Neural progenitor cell (in vitro differentiated cells): ENCODE measurements around the gene PANK4. TPM values are rescaled to one million over a fixed set of nuclear protein-coding genes. Genes with fewer than 3 reads are reported as not detected.

ENCODE experiments used
- DNase-seq: peaks from one replicate; pipeline ENCODE4 v3.0.0-alpha.2; 2016; ENCODE audit warnings: low spot score
- H2AFZ ChIP-seq: fragments of 200-600 bp; sonication (generic); replicated peaks from 2 replicates; pipeline ENCODE4 v1.6.1; 2016; ENCODE audit warnings: antibody characterized with exemption
- H3F3A ChIP-seq: fragments of 200-600 bp; sonication (generic); 2 replicates; pipeline ENCODE4 v1.6.1; 2016; ENCODE audit warnings: antibody characterized with exemption, low read depth
- H3K27ac ChIP-seq: fragments of 200-600 bp; sonication (generic); 2 replicates; pipeline ENCODE4 v1.5.1; 2016; ENCODE audit warnings: mild to moderate bottlenecking
- H3K27me3 ChIP-seq: fragments of 200-600 bp; sonication (generic); 2 replicates; pipeline ENCODE4 v1.6.1; 2016; ENCODE audit warnings: mild to moderate bottlenecking, moderate library complexity
- H3K36me3 ChIP-seq: fragments of 200-600 bp; sonication (generic); 2 replicates; pipeline ENCODE4 v1.5.1; 2016
- H3K4me1 ChIP-seq: fragments of 200-600 bp; sonication (generic); 2 replicates; pipeline ENCODE4 v1.6.1; 2016; ENCODE audit warnings: mixed run types
- H3K4me2 ChIP-seq: fragments of 200-600 bp; sonication (generic); 2 replicates; pipeline ENCODE4 v1.6.1; 2016
- H3K4me3 ChIP-seq: fragments of 200-600 bp; sonication (generic); 2 replicates; pipeline ENCODE4 v1.5.1; 2016
- H3K79me2 ChIP-seq: fragments of 200-600 bp; sonication (generic); 2 replicates; pipeline ENCODE4 v1.6.1; 2016; ENCODE audit warnings: low read depth
- H3K9ac ChIP-seq: fragments of 200-600 bp; sonication (generic); 2 replicates; pipeline ENCODE4 v1.6.1; 2016
- H3K9me3 ChIP-seq: fragments of 200-600 bp; sonication (generic); 2 replicates; pipeline ENCODE4 v1.5.1; 2016; ENCODE audit warnings: low read depth
- H4K20me1 ChIP-seq: fragments of 200-600 bp; sonication (generic); 2 replicates; pipeline ENCODE4 v1.6.1; 2016; ENCODE audit warnings: low read depth
- H3K27ac Mint-ChIP-seq: 3 replicates; pipeline ENCODE4 v1.8.0; 2021; ENCODE audit warnings: mixed read lengths
- H3K27me3 Mint-ChIP-seq: 2 replicates; pipeline ENCODE4 v1.8.0; 2022; ENCODE audit warnings: low read depth, mild to moderate bottlenecking, inconsistent platforms, moderate library complexity, mixed read lengths; ENCODE audit not compliant: insufficient read depth
- H3K36me3 Mint-ChIP-seq: 3 replicates; pipeline ENCODE4 v1.8.0; 2021; ENCODE audit warnings: mixed read lengths
- H3K4me1 Mint-ChIP-seq: 3 replicates; pipeline ENCODE4 v1.8.0; 2021; ENCODE audit warnings: mixed read lengths
- H3K4me3 Mint-ChIP-seq: 3 replicates; pipeline ENCODE4 v1.8.0; 2021; ENCODE audit warnings: mild to moderate bottlenecking, moderate library complexity, mixed read lengths
- H3K9me3 Mint-ChIP-seq: 3 replicates; pipeline ENCODE4 v1.8.0; 2020; ENCODE audit warnings: mixed read lengths
- CTCF ChIP-seq: fragments of 200-600 bp; sonication (generic); IDR thresholded peaks from 2 replicates; pipeline ENCODE4 v1.5.1; 2017; ENCODE audit warnings: antibody characterized with exemption, mild to moderate bottlenecking
- EZH2 ChIP-seq: fragments of 200-600 bp; sonication (generic); IDR thresholded peaks from 2 replicates; pipeline ENCODE4 v1.6.1; 2017; ENCODE audit warnings: antibody characterized with exemption, mild to moderate bottlenecking, moderate library complexity
- EZH2phosphoT487 ChIP-seq: fragments of 200-600 bp; sonication (generic); IDR thresholded peaks from 2 replicates; pipeline ENCODE4 v1.6.1; 2017; ENCODE audit warnings: antibody characterized with exemption
- total RNA-seq: library from RNA; depleted of rRNA; stranded (reverse); fragments of >200 nt; gene quantifications from 2 replicates; pipeline ENCODE4 v1.2.3, GENCODE V29; 2015; ENCODE audit warnings: low replicate concordance

Gene PANK4
- total RNA-seq, 1 donor from 2014 or later, result 30.6 TPM

GRCh38 chr1:2514863-2515762, 11.3 kb downstream of the PANK4 start:
- no peaks in the 10 kb centered on the region for H3F3A ChIP-seq
- Mint-ChIP-seq H3K27ac (no peak overlapping the region), H3K27me3 (peaks cover 2% of the 10 kb centered on the region), H3K4me1 (no peaks in the 10 kb centered on the region), H3K9me3 (no peaks in the 10 kb centered on the region), H3K4me3 (no peak overlapping the region), H3K36me3 (peaks cover 7% of the 10 kb centered on the region)
- no peaks in the 10 kb centered on the region for H3K27me3 ChIP-seq
- TF ChIP-seq CTCF, result peak; percentile 26
- TF ChIP-seq EZH2phosphoT487, result no peak
- no peaks in the 10 kb centered on the region for H3K4me1 ChIP-seq
- no peak overlapping the region for H3K9ac ChIP-seq
- no peak overlapping the region for H2AFZ ChIP-seq
- no peaks in the 10 kb centered on the region for H3K9me3 ChIP-seq
- DNase-seq, result no peak
- no peaks in the 10 kb centered on the region for H3K79me2 ChIP-seq
- H3K27ac ChIP-seq, result no peak overlapping the region
- H3K4me2 ChIP-seq, result no peak overlapping the region
- no peak overlapping the region for H3K4me3 ChIP-seq
- H3K36me3 ChIP-seq, result no peaks in the 10 kb centered on the region
- peaks cover 42% of the 10 kb centered on the region for H4K20me1 ChIP-seq

DNA sequence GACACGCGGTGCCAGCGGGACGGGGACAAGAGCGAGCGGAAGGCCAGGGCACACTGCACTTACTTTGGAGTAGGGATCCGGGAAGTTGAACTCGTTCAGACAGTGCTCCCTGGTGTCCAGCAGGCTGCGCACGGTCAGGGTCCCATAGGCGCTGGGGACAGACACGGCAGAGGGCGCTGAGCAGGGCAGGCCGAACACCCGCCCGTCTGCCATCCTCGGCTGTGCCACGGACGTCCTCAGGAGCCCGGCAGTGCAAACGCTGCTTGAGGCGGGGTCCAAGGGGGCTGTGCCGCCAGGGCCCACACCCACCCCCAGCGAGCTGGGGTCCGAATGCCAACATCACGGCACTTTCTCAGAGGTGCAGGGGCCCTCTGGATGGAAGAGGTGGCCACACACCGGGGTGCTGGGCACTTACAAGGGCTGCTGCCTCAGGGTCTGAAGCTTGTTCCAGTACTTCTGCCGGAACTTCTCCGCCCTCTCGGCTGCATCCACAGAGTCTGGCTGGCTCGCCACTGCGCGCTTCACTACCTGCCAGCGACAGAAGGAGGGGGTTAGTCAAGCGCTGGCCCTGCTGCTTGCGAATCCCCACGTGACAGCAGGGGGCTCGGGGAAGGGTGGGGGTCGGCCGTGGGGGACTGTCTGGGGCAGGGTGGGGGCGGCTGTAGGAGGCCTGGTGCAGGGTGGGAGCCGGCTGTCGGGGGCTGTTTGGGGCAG, 12.3 kb downstream of the PANK4 start:
- H3K27me3 Mint-ChIP-seq, result peaks cover 2% of the 10 kb centered on the region
- DNase-seq, result no peak
- no peaks in the 10 kb centered on the region for H3K27me3 ChIP-seq
- no peak for TF ChIP-seq EZH2
- no peak for TF ChIP-seq EZH2phosphoT487
- no peak for TF ChIP-seq CTCF
- no peaks in the 10 kb centered on the region for H3K4me1 Mint-ChIP-seq
- no peaks in the 10 kb centered on the region for H3K9me3 Mint-ChIP-seq
- H3K27ac ChIP-seq, result no peak overlapping the region
- H3K4me2 ChIP-seq, result no peak overlapping the region
- H3K27ac Mint-ChIP-seq, result no peak overlapping the region
- no peak overlapping the region for H3K4me3 Mint-ChIP-seq
- no peaks in the 10 kb centered on the region for H3K36me3 ChIP-seq
- no peaks in the 10 kb centered on the region for H3F3A ChIP-seq
- H2AFZ ChIP-seq, result no peak overlapping the region
- H3K36me3 Mint-ChIP-seq, result peaks cover 7% of the 10 kb centered on the region
- no peaks in the 10 kb centered on the region for H3K4me1 ChIP-seq
- no peak overlapping the region for H3K9ac ChIP-seq
- no peaks in the 10 kb centered on the region for H3K79me2 ChIP-seq
- H4K20me1 ChIP-seq, result peaks cover 46% of the 10 kb centered on the region
- H3K9me3 ChIP-seq, result no peaks in the 10 kb centered on the region
- no peak overlapping the region for H3K4me3 ChIP-seq

GRCh38 chr1:2512862-2513421, 13.5 kb downstream of the PANK4 start:
- Mint-ChIP-seq H3K4me3 (no peak overlapping the region), H3K36me3 (peaks cover 9% of the 10 kb centered on the region), H3K27me3 (peaks cover 2% of the 10 kb centered on the region), H3K27ac (no peak overlapping the region), H3K4me1 (no peaks in the 10 kb centered on the region), H3K9me3 (no peaks in the 10 kb centered on the region)
- H3K79me2 ChIP-seq, result no peaks in the 10 kb centered on the region
- no peaks in the 10 kb centered on the region for H3K4me1 ChIP-seq
- H3F3A ChIP-seq, result no peaks in the 10 kb centered on the region
- no peak overlapping the region for H2AFZ ChIP-seq
- H3K36me3 ChIP-seq, result no peaks in the 10 kb centered on the region
- no peak overlapping the region for H3K9ac ChIP-seq
- peaks cover 44% of the 10 kb centered on the region for H4K20me1 ChIP-seq
- no peak overlapping the region for H3K4me2 ChIP-seq
- no peaks in the 10 kb centered on the region for H3K27me3 ChIP-seq
- H3K4me3 ChIP-seq, result no peak overlapping the region
- TF ChIP-seq CTCF (no peak), EZH2 (no peak), EZH2phosphoT487 (no peak)
- H3K9me3 ChIP-seq, result no peaks in the 10 kb centered on the region
- H3K27ac ChIP-seq, result no peak overlapping the region
- no peak for DNase-seq
